Left lung (tissue), 10 donors: Measurements from ENCODE around the gene DHRS7. TPM values are rescaled to one million over a fixed set of nuclear protein-coding genes. Genes with fewer than 3 reads are reported as not detected.

Source experiments
- ATAC-seq: fragments of 200-7000 bp; cut with Tn5 transposase; one replicate; pipeline ENCODE4 v1.9.1; 2020; ENCODE audit warnings: moderate library complexity
- DNase-seq, 4 donors: peaks; one replicate each; pipeline ENCODE4 v3.0.0-alpha.2; 2013 to 2020
- H3K27ac ChIP-seq, 2 donors: fragments of 200-600 bp; sonication (generic) in 1 of 2; one replicate each; pipeline versions ENCODE4 v1.5.0 to v1.8.0; 2020 to 2021
- H3K27me3 ChIP-seq, 2 donors: fragments of 200-600 bp; sonication (generic) in 1 of 2; one replicate each; pipeline versions ENCODE4 v1.5.0 to v1.8.0; 2020 to 2021
- H3K36me3 ChIP-seq, 2 donors: fragments of 200-600 bp; sonication (generic) in 1 of 2; one replicate each; pipeline versions ENCODE4 v1.5.0 to v1.8.0; 2020 to 2021
- H3K4me1 ChIP-seq, 2 donors: fragments of 200-600 bp; one replicate each; pipeline ENCODE4 v1.8.0; 2021
- H3K4me3 ChIP-seq, 2 donors: fragments of 200-600 bp; sonication (generic) in 1 of 2; one replicate each; pipeline versions ENCODE4 v1.5.0 to v1.8.0; 2020 to 2021; ENCODE audit warnings: mild to moderate bottlenecking in 1 of 2
- H3K9me3 ChIP-seq, 2 donors: fragments of 200-600 bp; sonication (generic) in 1 of 2; one replicate each; pipeline versions ENCODE4 v1.5.0 to v1.8.0; 2020 to 2021
- intact Hi-C, 2 donors: fragments of 100-400 bp; cut with DNase I; formaldehyde crosslinking; loops; one replicate each; pipeline versions ENCODE4 v1.11.2 to v1.14.2; 2022
- polyA plus RNA-seq, 6 donors: library from polyadenylated mRNA; unstranded; fragments of 120-200 nt; gene quantifications; one replicate each; pipeline ENCODE4 v1.2.1, GENCODE V29; 2013; ENCODE audit not compliant: insufficient read length in 6 of 6
- total RNA-seq, 2 donors: library from RNA; stranded (reverse); fragmentation: NEBNext Ultra II Directional; extraction: Animal tissue kit (Norgen Biotek cat#: 25700); gene quantifications; one replicate each; pipeline ENCODE4 v1.2.1, GENCODE V29; 2021
- TF ChIP-seq, protein P1 (sequence below), 2 donors: fragments of 200-600 bp; sonication (generic) in 1 of 2; IDR thresholded peaks; one replicate each; pipeline versions ENCODE4 v1.5.0 to v1.8.0; 2021; ENCODE audit warnings: antibody characterized with exemption in 2 of 2
- donor health status: DM: no; HTN: yes; CAD: no.
- donor health status: DM: no; HTN: no; CAD: no.

The DHRS7 gene
- total and polyA plus RNA-seq, 8 donors = 52.9 to 122 (median 57.8) TPM

DNA sequence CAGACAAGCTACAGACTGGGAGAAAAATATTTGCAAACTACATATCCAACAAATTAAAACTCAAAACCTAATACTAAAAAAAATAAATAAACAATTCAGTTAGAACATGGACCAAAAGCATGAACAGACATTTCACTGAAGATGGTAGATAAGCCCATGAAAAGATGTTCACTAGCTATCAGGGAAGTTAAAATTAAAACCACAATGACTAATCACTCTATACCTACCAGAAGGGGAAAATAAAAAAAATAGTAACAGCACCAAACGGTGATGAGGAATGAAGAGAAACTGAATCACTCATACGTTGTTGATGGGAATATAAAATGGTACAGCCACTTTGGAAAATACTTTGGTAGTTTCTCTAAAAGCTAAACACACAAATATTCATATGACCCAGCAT is 31.1 kb upstream of the DHRS7 start:
- H3K9me3 ChIP-seq = peaks cover 0 to 9% of the 10 kb centered on the region in 2 donors
- H3K4me1 ChIP-seq = no peaks in the 10 kb centered on the region
- intact Hi-C loops = no loop called here
- DNase-seq (no peak), ATAC-seq (no peak)
- no peak overlapping the region for H3K4me3 ChIP-seq
- TF ChIP-seq, protein P1, sequence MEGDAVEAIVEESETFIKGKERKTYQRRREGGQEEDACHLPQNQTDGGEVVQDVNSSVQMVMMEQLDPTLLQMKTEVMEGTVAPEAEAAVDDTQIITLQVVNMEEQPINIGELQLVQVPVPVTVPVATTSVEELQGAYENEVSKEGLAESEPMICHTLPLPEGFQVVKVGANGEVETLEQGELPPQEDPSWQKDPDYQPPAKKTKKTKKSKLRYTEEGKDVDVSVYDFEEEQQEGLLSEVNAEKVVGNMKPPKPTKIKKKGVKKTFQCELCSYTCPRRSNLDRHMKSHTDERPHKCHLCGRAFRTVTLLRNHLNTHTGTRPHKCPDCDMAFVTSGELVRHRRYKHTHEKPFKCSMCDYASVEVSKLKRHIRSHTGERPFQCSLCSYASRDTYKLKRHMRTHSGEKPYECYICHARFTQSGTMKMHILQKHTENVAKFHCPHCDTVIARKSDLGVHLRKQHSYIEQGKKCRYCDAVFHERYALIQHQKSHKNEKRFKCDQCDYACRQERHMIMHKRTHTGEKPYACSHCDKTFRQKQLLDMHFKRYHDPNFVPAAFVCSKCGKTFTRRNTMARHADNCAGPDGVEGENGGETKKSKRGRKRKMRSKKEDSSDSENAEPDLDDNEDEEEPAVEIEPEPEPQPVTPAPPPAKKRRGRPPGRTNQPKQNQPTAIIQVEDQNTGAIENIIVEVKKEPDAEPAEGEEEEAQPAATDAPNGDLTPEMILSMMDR (IDR thresholded peaks at IDR 0.05) = no peak
- no peak overlapping the region for H3K27ac ChIP-seq
- no peaks in the 10 kb centered on the region for H3K27me3 ChIP-seq
- no peaks in the 10 kb centered on the region for H3K36me3 ChIP-seq

DNA sequence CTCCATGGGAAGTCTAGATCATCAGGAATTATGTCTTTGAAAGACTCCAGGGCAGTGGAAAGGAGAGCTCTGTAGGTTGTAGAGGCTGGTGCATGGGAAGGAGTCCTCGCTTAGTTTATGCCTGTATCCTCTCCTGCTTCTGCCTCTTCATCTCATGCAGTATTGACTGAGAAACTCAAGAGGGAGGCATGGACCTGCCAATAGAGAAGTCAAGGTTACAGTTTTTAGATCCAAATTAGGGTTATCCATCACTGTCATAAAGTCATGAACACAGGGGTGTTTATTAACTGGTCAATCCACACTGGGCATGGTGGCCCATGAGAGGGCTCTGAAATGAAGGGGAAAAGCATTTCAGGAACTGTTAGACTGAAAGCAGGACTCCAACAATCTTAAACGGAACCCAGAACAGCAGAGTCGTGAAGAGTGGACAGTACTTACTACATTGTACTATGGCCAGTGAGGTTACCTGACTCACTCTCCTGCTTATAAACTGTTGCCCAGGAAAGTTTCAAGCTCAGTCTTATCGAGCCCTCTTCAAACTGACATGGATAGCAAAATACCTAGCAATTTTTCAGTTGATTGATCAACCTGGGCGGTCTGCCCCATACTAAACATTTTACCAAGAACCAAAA is 30.1 kb upstream of the DHRS7 start:
- intact Hi-C loops = no loop called here
- no peak overlapping the region for H3K27ac ChIP-seq
- no peaks in the 10 kb centered on the region for H3K36me3 ChIP-seq
- H3K9me3 ChIP-seq = peaks cover 0 to 9% of the 10 kb centered on the region in 2 donors
- TF ChIP-seq, protein P1 (IDR thresholded peaks at IDR 0.05) = no peak
- ATAC-seq = no peak
- no peak overlapping the region for H3K4me3 ChIP-seq
- no peaks in the 10 kb centered on the region for H3K4me1 ChIP-seq
- DNase-seq = no peak
- H3K27me3 ChIP-seq = no peaks in the 10 kb centered on the region

DNA sequence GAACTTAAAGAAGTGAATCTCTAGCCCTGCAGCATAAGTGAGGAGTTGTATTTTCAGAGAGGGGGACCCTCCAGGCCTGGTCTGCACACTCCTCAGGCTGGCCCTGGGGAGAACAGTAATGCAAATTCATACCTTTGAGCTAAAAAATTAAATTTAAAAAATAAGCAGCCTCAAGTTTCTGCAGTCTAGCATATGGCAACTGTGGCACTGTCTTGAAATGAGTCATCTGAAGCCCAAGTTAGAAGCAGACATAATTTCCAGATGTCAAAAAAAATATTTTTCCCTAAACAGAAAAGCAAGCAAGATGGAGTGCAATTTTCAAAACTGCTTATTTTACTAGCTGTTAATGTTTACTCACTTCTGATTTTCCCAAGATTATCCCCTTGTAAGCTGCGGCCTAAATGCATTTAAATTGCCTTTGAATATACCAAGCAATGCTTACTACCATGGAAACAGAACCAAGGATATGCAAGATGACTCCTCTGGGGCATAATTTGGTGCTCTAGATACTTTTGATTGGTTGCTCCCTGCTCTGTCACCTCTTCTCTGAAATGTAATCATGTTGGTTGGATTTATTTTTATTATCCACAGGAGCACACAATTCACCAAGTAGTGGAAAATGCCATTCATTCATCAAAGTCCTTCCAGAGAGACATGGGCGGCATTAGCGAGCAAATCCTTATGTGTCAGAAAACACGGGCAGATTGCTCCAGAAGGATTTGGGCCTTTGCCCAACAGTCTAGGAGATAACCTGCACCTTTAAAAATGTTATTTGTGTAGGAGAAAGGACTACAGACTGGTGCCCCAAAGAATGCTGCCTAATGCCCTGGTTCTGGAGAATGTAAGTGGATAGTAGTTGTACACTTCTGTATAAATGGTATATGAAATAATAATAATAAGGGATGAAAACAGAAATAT is 25.0 kb upstream of the DHRS7 start:
- H3K27me3 ChIP-seq = no peaks in the 10 kb centered on the region
- DNase-seq = no peak
- TF ChIP-seq, protein P1 (IDR thresholded peaks at IDR 0.05) = no peak
- H3K9me3 ChIP-seq = no peaks in the 10 kb centered on the region
- no peaks in the 10 kb centered on the region for H3K4me1 ChIP-seq
- H3K27ac ChIP-seq = no peak overlapping the region
- intact Hi-C loops = loop anchor here in 1 of 2 donors (10.0 kb wide), 2 partner anchors 125 to 225 kb away; no protein-coding TSS in a partner anchor
- H3K36me3 ChIP-seq = no peaks in the 10 kb centered on the region
- ATAC-seq = no peak
- H3K4me3 ChIP-seq = no peak overlapping the region

DNA sequence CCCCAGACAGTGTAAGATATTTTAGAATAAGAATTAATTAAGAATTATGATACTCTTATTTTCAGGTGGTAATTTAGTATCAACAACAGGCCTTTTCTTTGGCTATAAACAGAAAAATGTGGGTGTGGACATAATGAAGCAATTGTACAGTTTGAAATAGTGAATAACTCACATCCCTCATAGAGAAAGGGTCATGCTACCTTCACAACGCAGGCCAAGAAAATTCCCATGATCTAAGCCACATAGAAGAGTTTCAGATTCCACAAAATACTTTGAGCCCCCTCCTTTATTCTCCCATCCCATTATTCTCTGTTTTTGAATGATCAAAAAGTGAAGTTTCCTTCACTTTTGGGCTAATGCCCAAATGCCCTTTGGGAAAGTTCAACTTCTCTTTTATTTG is 23.5 kb upstream of the DHRS7 start:
- no peaks in the 10 kb centered on the region for H3K27me3 ChIP-seq
- peaks cover 0 to 5% of the 10 kb centered on the region in 2 donors for H3K4me1 ChIP-seq
- TF ChIP-seq, protein P1 (IDR thresholded peaks at IDR 0.05) = no peak
- intact Hi-C loops = loop anchor here in 1 of 2 donors (10.0 kb wide), 2 partner anchors 124 to 224 kb away; no protein-coding TSS in a partner anchor
- no peaks in the 10 kb centered on the region for H3K9me3 ChIP-seq
- no peak overlapping the region for H3K4me3 ChIP-seq
- no peaks in the 10 kb centered on the region for H3K36me3 ChIP-seq
- ATAC-seq (no peak), DNase-seq (no peak)
- no peak overlapping the region for H3K27ac ChIP-seq

DNA sequence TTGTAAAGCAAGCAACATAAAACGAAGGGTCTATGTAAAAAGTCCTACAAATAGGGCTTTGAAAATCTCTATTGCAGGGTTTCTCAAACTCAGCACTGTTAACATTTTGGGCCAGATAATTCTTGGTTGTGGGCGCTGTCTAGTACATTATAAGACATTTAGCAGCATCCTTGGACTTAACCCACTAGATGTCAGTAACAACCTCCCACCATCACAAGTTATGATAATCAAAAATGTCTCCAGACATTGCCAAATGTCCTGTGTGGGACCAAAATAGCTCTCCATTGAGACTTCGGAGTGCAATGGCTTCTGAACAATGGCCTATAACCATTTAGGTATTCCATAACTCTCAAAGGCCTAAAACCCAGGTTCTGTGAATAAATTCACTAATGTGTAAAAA is 22.9 kb upstream of the DHRS7 start:
- H3K27ac ChIP-seq = no peak overlapping the region
- H3K4me3 ChIP-seq = no peak overlapping the region
- H3K4me1 ChIP-seq = peaks cover 0 to 8% of the 10 kb centered on the region in 2 donors
- intact Hi-C loops = loop anchor here in 1 of 2 donors (10.0 kb wide), 2 partner anchors 123 to 223 kb away; no protein-coding TSS in a partner anchor
- DNase-seq (no peak), ATAC-seq (no peak)
- H3K27me3 ChIP-seq = no peaks in the 10 kb centered on the region
- no peaks in the 10 kb centered on the region for H3K36me3 ChIP-seq
- TF ChIP-seq, protein P1 (IDR thresholded peaks at IDR 0.05) = no peak
- H3K9me3 ChIP-seq = no peaks in the 10 kb centered on the region
